HG03066 (cell line): ENCODE data around the gene NPY.

Experiments used
- ATAC-seq: cut with Tn5 transposase; IDR thresholded peaks from one replicate; pipeline ENCODE4 v1.9.1; 2021; ENCODE audit warnings: low read depth; ENCODE audit not compliant: unreplicated experiment

NPY gene

DNA sequence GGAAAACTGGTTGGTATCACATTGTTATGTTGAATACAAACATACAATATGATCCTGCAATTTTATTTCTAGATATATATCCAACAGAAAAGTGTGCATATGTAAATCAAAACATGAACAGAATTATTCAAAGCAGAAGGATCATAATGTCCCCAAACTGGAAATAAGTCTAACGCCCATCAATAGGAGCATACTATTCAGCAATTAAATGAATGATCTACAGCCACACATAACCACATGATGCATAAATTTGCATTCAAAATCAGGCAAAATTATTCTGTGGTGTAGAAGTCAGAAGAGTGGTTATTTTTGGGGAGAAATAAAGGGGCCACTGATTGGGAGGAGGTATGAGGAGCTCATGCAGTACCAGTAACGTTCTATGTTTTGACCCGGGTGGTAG lies 28.6 kb downstream of the NPY start:
- ATAC-seq = no peak

DNA sequence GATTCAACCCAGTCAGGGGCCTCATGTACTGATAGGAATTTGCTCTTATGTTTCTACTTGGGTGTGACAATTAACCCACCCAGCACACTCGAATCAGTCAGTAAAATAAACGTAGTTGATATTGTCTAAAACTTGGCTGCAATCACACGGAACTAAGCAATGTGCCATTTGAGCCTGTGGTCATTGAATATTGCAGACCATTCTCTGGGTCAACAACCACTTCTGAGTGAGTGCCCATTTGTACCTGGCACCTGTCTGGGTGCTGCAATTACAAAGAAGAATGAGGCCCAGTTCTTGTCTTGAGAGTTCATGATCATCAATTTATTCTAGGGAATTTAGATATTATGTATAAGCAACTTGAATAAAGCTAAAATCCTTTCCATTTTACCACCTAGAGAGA lies 29.8 kb downstream of the NPY start:
- ATAC-seq = no peak

DNA sequence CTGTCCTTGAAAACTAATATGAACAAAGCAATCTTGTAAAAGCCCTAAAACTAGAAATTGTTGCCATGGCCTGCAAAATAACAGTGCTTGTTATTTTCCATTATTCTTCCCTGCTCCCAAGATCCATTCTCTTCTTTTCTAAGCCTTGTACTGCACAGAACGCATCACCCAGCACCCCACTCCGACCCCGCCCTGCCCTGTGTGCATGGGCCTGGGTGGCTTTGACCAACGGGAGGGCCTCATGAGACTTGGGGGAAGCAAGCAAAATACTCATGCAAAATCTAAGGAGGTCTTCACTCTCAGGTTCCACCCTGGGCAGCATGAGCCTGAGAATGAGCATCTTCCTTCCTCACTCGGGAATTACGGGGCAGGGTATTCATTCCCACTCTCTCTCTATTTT lies 32.4 kb downstream of the NPY start:
- no peak for ATAC-seq

DNA sequence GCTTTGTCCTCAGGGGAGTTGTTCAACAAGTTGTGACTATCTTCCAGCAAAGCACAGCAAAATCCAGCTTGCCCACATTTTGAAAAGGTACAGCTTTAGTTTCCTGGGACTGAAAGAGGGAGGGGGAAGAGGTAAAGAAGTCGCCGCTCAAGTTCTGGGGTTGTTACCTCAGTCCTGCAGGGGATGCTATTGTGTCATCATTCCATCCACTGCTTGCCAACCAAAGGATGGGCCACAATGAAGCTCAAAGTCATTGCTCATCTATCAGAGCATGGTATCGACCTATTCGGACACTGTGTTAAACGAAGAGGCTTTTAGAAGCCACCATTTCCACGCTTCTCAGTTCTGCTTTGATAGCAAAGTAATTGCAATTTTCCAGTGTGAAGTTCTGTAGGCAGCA lies 34.3 kb downstream of the NPY start:
- no peak for ATAC-seq

DNA sequence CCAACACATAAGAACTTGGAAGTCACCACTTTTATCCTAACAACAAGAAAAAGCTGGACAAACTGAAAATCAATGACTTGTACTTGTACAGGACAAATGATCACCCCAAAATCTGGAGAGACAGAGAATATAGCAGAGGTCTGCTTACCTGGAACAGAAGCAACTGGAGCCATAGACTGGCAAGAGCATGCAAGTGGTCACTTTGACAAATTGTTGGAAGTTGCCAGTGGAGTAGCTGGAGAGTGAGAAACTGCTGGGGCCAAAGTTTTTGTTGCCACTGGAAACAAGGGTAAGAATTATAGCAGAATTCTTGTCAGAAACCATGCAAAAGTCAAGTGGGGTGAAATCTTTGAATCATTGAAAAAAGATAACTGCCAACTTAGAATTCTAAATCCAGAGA lies 35.2 kb downstream of the NPY start:
- ATAC-seq = no peak

DNA sequence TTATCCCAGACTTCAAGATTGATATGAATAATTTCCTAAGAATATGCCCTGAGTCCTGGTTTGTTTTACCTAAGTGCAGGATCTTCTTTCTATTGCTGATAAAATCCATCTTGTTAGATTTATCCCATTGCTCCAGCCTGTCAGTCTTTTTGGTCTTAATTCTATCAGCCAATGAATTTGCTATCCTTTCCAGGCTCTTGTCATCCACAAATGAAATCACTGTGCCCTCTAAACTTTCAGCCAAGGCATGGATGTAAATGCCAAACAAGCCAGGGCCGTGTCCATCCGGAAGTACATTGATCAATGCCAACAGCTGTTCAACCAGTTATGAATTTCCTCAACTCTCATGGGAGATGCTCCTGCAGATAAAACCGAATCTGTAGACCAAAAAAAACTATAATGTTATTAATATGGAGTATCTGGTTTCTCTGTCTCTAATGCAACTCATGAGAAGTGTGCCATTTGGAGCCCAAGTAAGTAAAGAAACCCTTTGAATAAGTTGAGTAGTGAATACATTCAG lies 40.0 kb downstream of the NPY start:
- ATAC-seq = no peak

DNA sequence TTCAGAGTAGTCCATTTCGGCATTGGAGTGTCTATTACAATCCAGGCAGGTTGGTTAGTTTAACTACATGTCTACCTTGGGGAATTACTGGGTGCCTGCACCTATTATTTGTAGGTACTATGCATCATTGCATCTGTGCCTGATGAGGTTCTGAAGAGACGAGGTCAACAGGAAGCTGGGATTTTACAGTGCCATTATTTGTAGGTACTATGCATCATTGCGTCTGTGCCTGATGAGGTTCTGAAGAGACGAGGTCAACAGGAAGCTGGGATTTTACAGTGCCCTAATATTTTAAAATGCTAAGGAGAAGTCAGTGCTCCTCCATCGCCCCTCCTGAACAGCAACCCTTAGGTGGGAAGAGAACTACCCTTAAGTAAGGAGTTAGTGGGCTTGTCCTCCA lies 41.7 kb downstream of the NPY start:
- no peak for ATAC-seq

DNA sequence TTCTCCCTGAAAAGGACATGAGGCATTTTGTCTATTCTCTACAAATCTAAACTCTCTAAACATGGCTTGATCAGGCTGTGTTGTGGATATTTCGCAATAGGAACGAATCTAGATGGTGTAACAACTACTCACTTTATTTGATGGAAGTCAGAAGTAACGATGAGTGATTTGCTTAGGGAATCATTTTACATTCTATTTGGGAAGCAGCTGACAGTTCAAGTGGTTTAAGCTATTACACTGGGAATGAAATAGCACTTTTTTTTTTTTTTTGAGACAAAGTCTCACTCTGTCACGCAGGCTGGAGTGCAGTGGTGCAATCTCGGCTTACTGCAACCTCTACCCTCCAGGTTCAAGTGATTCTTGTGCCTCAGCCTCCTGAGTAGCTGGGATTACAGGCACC lies 44.1 kb downstream of the NPY start:
- no peak for ATAC-seq

DNA sequence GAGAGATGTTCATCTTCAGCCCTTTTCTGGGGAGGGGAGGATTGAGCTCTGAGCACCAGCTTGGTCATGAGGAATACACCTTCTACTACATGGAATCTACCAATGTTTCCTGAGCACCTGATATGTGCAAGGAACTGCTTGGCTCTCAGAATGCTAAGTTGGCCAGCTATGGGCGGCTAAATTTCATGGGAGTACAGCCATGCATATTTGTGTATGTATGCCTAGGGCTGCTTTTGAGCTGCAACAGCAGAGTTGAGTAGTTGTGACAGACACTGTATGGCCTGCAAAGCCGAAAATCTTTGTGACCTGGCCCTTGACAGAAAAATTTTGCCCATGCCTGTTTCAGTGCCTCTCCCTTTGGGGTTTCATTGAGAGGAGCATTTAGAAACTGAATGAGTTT lies 44.9 kb downstream of the NPY start:
- no peak for ATAC-seq

DNA sequence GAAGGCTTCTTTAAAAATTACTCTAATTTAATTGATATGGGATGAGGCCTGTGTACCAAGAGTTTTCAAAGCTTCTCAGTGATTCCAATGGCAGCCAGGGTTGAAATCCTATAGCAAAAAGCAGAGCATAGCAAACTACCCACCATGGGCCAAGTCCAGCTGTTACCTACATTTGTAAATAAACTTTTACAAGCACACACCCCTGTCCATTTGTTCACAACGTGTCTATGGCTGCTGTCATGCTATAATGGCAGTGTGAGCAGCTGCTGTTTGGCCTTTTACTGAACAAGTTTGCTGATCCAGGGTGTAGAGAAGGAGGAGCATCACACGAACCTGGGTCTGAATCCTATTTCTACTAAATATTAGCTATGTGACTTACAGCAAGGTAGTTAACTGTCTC lies 50.0 kb downstream of the NPY start:
- ATAC-seq = no peak

DNA sequence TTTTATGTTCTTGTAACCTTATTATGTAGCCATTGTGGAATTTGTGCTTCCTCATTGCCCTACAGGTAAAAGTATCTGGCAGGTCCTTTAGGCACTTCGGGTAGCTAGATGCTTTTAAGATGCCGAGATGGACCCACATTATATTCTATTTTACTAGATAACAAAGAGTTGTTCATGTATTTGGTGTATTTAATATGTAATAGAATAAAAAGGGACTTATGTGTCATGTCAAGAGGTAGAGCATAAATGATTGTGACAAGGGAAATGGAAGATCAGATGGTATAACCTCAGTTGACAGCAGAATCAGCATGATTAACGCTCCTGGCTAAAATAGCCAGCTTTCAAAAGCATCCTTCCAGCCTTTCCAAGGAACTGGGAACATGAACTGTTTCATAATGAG lies 50.6 kb downstream of the NPY start:
- no peak for ATAC-seq

DNA sequence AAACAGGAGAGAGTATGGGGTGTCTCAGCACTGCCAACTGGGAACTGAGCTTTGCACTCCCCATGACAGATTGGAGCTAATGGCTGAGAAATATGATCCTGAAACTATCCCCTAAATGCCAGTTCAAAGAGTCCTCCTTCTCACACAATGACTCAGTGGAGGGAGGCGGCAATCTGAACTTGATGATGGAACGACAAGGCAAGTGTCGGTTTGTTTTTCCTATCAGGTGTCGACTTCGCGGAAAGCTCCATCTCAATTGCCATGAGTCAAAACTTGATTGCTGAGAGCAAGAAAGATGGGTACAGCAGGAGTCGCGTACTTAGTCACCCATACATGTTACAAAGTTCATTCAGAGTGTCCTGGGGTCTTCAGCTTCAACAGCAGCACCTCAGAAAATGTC lies 52.5 kb downstream of the NPY start:
- no peak for ATAC-seq

DNA sequence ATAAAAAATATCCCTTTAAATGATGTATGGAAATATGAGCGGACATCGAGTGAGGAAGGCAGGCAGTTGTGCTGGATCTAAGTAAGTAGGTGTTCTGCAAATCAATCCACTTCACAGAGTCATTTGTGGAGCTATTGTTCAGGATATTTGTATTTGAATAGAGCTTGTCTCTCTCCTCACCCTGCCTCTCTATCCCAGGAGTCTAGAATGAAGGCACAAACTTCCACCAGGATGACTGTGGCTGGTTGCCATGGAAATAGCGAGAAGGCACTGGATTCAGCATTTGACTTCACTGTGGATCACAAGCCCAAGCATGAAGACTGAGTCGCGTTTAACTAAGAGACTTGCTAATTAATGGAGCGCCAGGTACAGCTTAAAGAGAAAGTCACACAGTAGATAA lies 53.2 kb downstream of the NPY start:
- ATAC-seq = no peak

DNA sequence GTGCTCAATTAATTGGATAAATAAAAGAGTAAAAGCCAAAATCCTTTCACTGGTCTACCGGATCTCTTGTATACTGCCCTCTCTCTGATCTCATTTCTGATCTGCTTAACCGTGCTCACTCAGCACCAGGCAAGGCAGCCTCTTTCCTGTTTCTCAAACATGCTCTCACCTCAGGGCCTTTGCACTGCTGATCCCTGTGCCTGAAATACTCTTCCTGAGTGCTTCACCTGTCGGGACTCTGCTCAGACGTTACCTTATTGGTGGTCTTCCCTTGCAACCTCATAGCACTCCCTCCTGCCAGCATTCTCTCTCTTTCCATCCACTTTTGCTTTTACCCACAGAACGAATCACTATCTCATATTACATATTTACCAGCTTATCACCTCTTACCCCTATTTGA lies 55.6 kb downstream of the NPY start:
- ATAC-seq = no peak

DNA sequence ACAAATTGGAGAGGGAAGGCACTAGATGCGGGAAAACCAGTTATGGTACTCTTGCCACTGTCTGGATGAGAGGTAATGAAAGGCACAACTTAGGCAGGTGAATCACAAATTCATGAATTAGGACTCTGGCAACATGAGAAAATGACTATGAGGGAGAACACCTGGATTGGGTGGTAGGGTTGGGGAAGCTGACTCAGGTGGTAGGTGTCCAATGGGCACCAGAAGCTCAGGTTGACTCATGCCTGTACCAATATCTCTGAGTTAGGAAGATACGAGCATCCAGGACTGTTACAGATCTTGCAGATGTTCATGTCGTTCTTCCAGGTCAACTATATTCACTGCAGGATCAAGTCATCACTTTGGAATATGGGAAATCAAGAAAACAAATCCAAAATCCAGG lies 56.7 kb downstream of the NPY start:
- no peak for ATAC-seq
